OCI-LY1 (cell line): ENCODE results near the gene RPRD2.

ENCODE experiments used
- CTCF ChIP-seq: fragments of 200-600 bp; sonication (generic), shearing (Covaris generic); IDR thresholded peaks from 2 replicates; pipeline ENCODE4 v1.5.1; 2017; ENCODE audit warnings: mild to moderate bottlenecking, antibody characterized with exemption, low read length, moderate library complexity, mixed read lengths
- EZH2 ChIP-seq: fragments of 200-600 bp; sonication (generic), shearing (Covaris generic); IDR thresholded peaks from 2 replicates; pipeline ENCODE4 v1.8.0; 2017; ENCODE audit warnings: borderline replicate concordance, mixed run types, mild to moderate bottlenecking, antibody characterized with exemption, low read length, moderate library complexity, mixed read lengths

- TF ChIP-seq CTCF = no peak
- no peak for TF ChIP-seq EZH2
Observed at GRCh38 chr1:150479370-150479769, 115.4 kb downstream of the RPRD2 start.
